ENCODE measurements around the gene RGS1.
"Not testable (repeated sequence)": the region's sequence is repeated elsewhere in the genome, so short reads cannot be mapped to it uniquely, and the experiment has no call there.

Gene RGS1

GRCh38 chr1:192575499-192576189 lies at the start of gene RGS1:
RGS1 (plus strand) TSS chr1:192575773; CDS start chr1:192575793, 20 bp downstream.
- Mint-ChIP-seq H3K27ac (peak within 1 kb of the TSS; percentile 92), H3K4me1 (peaks cover 64% of the 10 kb centered on the region), H3K9me3 (peaks cover 0 to under 1% of the 10 kb centered on the region in 2 donors), H3K27me3 (no peaks in the 10 kb centered on the region), H3K4me3 (peak within 1 kb of the TSS; percentile 85 to 91)
- peak; percentile 55 to 56 for DNase-seq
- peak; percentile 95 for ATAC-seq

- no peak overlapping the region for H3K27ac Mint-ChIP-seq
- no peak for ATAC-seq
- peaks cover 36% of the 10 kb centered on the region for H3K4me1 Mint-ChIP-seq
- peaks cover 0 to 5% of the 10 kb centered on the region in 2 donors for H3K9me3 Mint-ChIP-seq
- no peak overlapping the region for H3K4me3 Mint-ChIP-seq
- no peak for DNase-seq
- H3K27me3 Mint-ChIP-seq = peaks cover 10% of the 10 kb centered on the region
These were observed 48.3 kb upstream of the RGS1 start for GRCh38 chr1:192527111-192527795.

GRCh38 chr1:192527950-192528349 lies 47.6 kb upstream of the RGS1 start:
- H3K9me3 Mint-ChIP-seq = peaks cover 0 to 5% of the 10 kb centered on the region in 2 donors
- no peak overlapping the region for H3K4me3 Mint-ChIP-seq

GRCh38 chr1:192529031-192529755 lies 46.4 kb upstream of the RGS1 start:
- Mint-ChIP-seq H3K27ac (peak overlapping the region in 1 of 2 donors; percentile 23), H3K9me3 (peaks cover 0 to 5% of the 10 kb centered on the region in 2 donors), H3K4me3 (no peak overlapping the region), H3K4me1 (peaks cover 33% of the 10 kb centered on the region), H3K27me3 (peaks cover 10% of the 10 kb centered on the region)
- ATAC-seq (no peak), DNase-seq (no peak)

More at GRCh38 chr1:192527950-192528349, 47.6 kb upstream of the RGS1 start:
- ATAC-seq = no peak
- no peak overlapping the region for H3K27ac Mint-ChIP-seq
- H3K27me3 Mint-ChIP-seq = peaks cover 10% of the 10 kb centered on the region
- peaks cover 35% of the 10 kb centered on the region for H3K4me1 Mint-ChIP-seq
- DNase-seq = no peak

GRCh38 chr1:192529811-192530210 lies 45.8 kb upstream of the RGS1 start:
- Mint-ChIP-seq H3K27me3 (peaks cover 10% of the 10 kb centered on the region), H3K4me1 (peaks cover 27% of the 10 kb centered on the region), H3K27ac (no peak overlapping the region), H3K9me3 (peaks cover 0 to 5% of the 10 kb centered on the region in 2 donors), H3K4me3 (no peak overlapping the region)
- no peak for DNase-seq
- no peak for ATAC-seq

GRCh38 chr1:192530254-192530653 lies 45.3 kb upstream of the RGS1 start:
- peak overlapping the region in 1 of 2 donors; percentile 7 for H3K27ac Mint-ChIP-seq
- peak overlapping the region; percentile 39 to 54 for H3K4me3 Mint-ChIP-seq
- H3K4me1 Mint-ChIP-seq = peaks cover 27% of the 10 kb centered on the region
- H3K9me3 Mint-ChIP-seq = peaks cover 0 to 5% of the 10 kb centered on the region in 2 donors
- DNase-seq = no peak
- H3K27me3 Mint-ChIP-seq = peaks cover 10% of the 10 kb centered on the region
- peak; percentile 87 for ATAC-seq

- H3K27me3 Mint-ChIP-seq, H3K27ac Mint-ChIP-seq, H3K9me3 Mint-ChIP-seq, H3K4me3 Mint-ChIP-seq: not testable (repeated sequence)
- peaks cover 27% of the 10 kb centered on the region for H3K4me1 Mint-ChIP-seq
- peak; percentile 91 for ATAC-seq
- DNase-seq = peak in 1 of 2 donors; percentile 28
These were observed 44.4 kb upstream of the RGS1 start for GRCh38 chr1:192531037-192531703.

GRCh38 chr1:192534666-192535065 lies 40.9 kb upstream of the RGS1 start:
- peaks cover 0 to 6% of the 10 kb centered on the region in 2 donors for H3K9me3 Mint-ChIP-seq
- DNase-seq (no peak), ATAC-seq (no peak)
- H3K4me1 Mint-ChIP-seq = peaks cover 38% of the 10 kb centered on the region
- H3K27me3 Mint-ChIP-seq = no peaks in the 10 kb centered on the region
- H3K4me3 Mint-ChIP-seq = no peak overlapping the region
- H3K27ac Mint-ChIP-seq = no peak overlapping the region

- Mint-ChIP-seq H3K27ac (no peak overlapping the region), H3K27me3 (no peaks in the 10 kb centered on the region), H3K9me3 (peaks cover 0 to 6% of the 10 kb centered on the region in 2 donors), H3K4me3 (no peak overlapping the region), H3K4me1 (peaks cover 38% of the 10 kb centered on the region)
- no peak for DNase-seq
- peak; percentile 62 for ATAC-seq
These were observed 39.5 kb upstream of the RGS1 start for GRCh38 chr1:192535916-192536664.

- DNase-seq = no peak
- Mint-ChIP-seq H3K4me1 (peaks cover 54% of the 10 kb centered on the region), H3K27ac (peak overlapping the region in 1 of 2 donors; percentile 89)
These were observed 36.9 kb upstream of the RGS1 start for GRCh38 chr1:192538407-192539296.

GRCh38 chr1:192539297-192540092 lies 36.1 kb upstream of the RGS1 start:
- H3K4me3 Mint-ChIP-seq = peak overlapping the region; percentile 11 to 58
- H3K4me1 Mint-ChIP-seq = peaks cover 61% of the 10 kb centered on the region
- H3K27ac Mint-ChIP-seq = peak overlapping the region; percentile 21 to 89
- DNase-seq = no peak
- peaks cover 0 to 6% of the 10 kb centered on the region in 2 donors for H3K9me3 Mint-ChIP-seq
- H3K27me3 Mint-ChIP-seq = no peaks in the 10 kb centered on the region
- peak; percentile 46 for ATAC-seq

More at GRCh38 chr1:192538407-192539296, 36.9 kb upstream of the RGS1 start:
- Mint-ChIP-seq H3K27me3 (no peaks in the 10 kb centered on the region), H3K9me3 (peaks cover 0 to 6% of the 10 kb centered on the region in 2 donors), H3K4me3 (peak overlapping the region; percentile 58 to 61)
- peak; percentile 81 for ATAC-seq

GRCh38 chr1:192543445-192543844 lies 32.1 kb upstream of the RGS1 start:
- Mint-ChIP-seq H3K27me3 (no peaks in the 10 kb centered on the region), H3K27ac (no peak overlapping the region)

GRCh38 chr1:192545896-192546521 lies 29.6 kb upstream of the RGS1 start:
- Mint-ChIP-seq H3K27ac (no peak overlapping the region), H3K9me3 (no peaks in the 10 kb centered on the region), H3K27me3 (no peaks in the 10 kb centered on the region), H3K4me3 (no peak overlapping the region), H3K4me1 (peaks cover 64% of the 10 kb centered on the region)
- ATAC-seq = peak; percentile 44
- DNase-seq = no peak

More at GRCh38 chr1:192543445-192543844, 32.1 kb upstream of the RGS1 start:
- DNase-seq (no peak), ATAC-seq (no peak)
- no peak overlapping the region for H3K4me3 Mint-ChIP-seq
- H3K4me1 Mint-ChIP-seq = peaks cover 73% of the 10 kb centered on the region
- no peaks in the 10 kb centered on the region for H3K9me3 Mint-ChIP-seq
